Measurements from ENCODE around the gene CDC42EP4. TPM values are rescaled to one million over a fixed set of nuclear protein-coding genes. Genes with fewer than 3 reads are reported as not detected.

The CDC42EP4 gene
- total and polyA plus RNA-seq, 10 donors = 7.9 to 69.6 (median 43.3) TPM

GRCh38 chr17:73308017-73308823 lies 3.6 kb downstream of the CDC42EP4 start:
- WGBS, 5 donors = 48 to 70% (median 52%) methylated on average over 23 of the region's 23 CpGs
- TF ChIP-seq POLR2A (IDR thresholded peaks at IDR 0.05) = peak in 1 of 3 donors; percentile 28
- TF ChIP-seq, protein P1, sequence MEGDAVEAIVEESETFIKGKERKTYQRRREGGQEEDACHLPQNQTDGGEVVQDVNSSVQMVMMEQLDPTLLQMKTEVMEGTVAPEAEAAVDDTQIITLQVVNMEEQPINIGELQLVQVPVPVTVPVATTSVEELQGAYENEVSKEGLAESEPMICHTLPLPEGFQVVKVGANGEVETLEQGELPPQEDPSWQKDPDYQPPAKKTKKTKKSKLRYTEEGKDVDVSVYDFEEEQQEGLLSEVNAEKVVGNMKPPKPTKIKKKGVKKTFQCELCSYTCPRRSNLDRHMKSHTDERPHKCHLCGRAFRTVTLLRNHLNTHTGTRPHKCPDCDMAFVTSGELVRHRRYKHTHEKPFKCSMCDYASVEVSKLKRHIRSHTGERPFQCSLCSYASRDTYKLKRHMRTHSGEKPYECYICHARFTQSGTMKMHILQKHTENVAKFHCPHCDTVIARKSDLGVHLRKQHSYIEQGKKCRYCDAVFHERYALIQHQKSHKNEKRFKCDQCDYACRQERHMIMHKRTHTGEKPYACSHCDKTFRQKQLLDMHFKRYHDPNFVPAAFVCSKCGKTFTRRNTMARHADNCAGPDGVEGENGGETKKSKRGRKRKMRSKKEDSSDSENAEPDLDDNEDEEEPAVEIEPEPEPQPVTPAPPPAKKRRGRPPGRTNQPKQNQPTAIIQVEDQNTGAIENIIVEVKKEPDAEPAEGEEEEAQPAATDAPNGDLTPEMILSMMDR (IDR thresholded peaks at IDR 0.05 in 8 of 11, conservative IDR thresholded peaks at IDR 0.05 in 3 of 11) = no peak
- peak in 2 of 3 donors; percentile 67 to 74 for TF ChIP-seq POLR2AphosphoS5 (IDR thresholded peaks at IDR 0.05)
- DNase-seq = no peak
- Histone ChIP-seq H3K27ac (peak overlapping the region; percentile 35 to 95 (median 86)), H3K36me3 (no peaks in the 10 kb centered on the region), H3K4me3 (peak overlapping the region in 7 of 8 donors; percentile 3 to 97 (median 87)), H3K9me3 (no peaks in the 10 kb centered on the region), H3K27me3 (replicated peaks in 1 of 7) (peaks cover 0 to 22% (median 0%) of the 10 kb centered on the region in 7 donors), H3K4me1 (peaks cover 21 to 90% (median 63%) of the 10 kb centered on the region in 6 donors)
- intact Hi-C loops (cut with DNase I; ENCODE audit: low total_unique reads) = no loop called here

DNA sequence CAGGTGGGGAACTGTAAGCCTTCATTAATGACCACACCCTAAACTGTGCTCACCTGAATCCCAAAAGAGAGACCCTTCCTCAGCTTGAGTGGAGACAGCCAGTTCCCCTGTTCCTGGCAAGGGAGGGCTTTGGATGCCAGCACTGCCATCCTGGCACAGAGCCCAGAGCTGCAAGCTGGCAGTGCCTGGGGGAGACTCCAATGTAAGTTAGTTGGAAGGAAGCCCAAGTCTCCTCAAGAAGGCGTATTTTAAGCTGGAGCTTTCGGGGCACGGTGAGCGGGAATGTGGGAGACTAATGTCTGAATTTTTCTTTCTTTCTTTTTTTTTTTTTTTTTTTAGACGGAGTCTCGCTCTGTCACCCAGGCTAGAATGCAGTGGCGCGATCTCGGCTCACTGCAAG lies 4.7 kb downstream of the CDC42EP4 start:
- peaks cover 0 to 22% (median 0%) of the 10 kb centered on the region in 7 donors for H3K27me3 ChIP-seq (replicated peaks in 1 of 7)
- H3K27ac ChIP-seq = peak overlapping the region in 7 of 8 donors; percentile 64 to 95 (median 91)
- intact Hi-C loops (cut with DNase I; ENCODE audit: low total_unique reads) = no loop called here
- peaks cover 21 to 88% (median 56%) of the 10 kb centered on the region in 6 donors for H3K4me1 ChIP-seq
- no peak overlapping the region for H3K4me3 ChIP-seq
- TF ChIP-seq POLR2A (IDR thresholded peaks at IDR 0.05) (no peak), POLR2AphosphoS5 (IDR thresholded peaks at IDR 0.05) (no peak)
- TF ChIP-seq, protein P1 (IDR thresholded peaks at IDR 0.05 in 8 of 11, conservative IDR thresholded peaks at IDR 0.05 in 3 of 11) = no peak
- H3K36me3 ChIP-seq = no peaks in the 10 kb centered on the region
- WGBS, 5 donors = 62 to 88% (median 81%) methylated on average over 4 to 9 of the region's 9 CpGs
- DNase-seq = no peak
- H3K9me3 ChIP-seq = no peaks in the 10 kb centered on the region

DNA sequence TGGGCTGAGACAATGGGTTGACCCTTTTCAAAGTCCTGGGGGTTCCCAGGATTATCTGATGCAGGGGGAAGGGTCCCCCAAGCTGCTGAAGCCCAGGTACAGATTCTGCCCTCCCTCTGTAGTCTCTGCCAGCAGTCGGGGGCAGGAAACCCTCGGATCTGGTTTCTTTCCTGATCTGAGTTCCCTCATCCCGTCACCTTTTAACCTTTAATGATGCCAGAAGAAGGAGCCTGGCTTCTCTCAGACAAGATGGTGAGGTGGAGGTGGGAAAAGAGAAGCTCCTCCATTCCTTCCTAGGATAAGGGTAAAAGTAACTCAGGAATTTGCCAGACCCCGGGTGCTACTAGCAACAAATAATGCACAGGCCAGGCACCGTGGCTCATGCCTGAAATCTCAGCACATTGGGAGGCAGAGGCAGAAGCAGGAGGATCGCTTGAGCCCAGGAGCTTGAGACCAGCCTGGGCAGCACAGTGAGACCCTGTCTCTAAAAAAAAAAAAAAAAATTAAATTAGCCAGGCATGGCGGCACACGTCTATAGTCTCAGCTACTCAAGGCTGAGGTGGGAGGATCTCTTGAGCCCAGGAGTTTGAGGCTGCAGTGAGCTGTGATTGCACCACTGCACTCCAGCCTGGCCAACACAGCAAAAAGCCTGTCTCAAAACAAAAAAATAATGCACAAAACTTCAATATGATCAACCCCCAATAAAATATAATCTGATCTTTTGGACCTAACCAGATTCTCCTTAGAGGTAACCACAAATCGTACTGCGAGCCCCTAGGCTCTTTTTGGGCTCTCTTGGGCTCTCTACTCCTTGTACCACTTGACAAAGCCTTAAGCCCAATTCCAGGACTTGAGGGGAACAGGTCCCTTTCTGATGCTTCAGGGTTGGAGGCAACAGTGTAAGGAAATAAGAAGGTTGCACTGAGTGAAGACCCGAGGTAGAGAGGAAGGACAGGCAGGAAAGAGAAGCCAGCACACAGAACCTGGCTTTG lies 5.7 kb downstream of the CDC42EP4 start:
- peak overlapping the region in 2 of 8 donors; percentile 28 to 56 for H3K4me3 ChIP-seq
- DNase-seq = no peak
- TF ChIP-seq POLR2AphosphoS5 (IDR thresholded peaks at IDR 0.05) (no peak), POLR2A (IDR thresholded peaks at IDR 0.05) (no peak)
- TF ChIP-seq, protein P1 (IDR thresholded peaks at IDR 0.05 in 8 of 11, conservative IDR thresholded peaks at IDR 0.05 in 3 of 11) = no peak
- H3K27me3 ChIP-seq (replicated peaks in 1 of 7) = peaks cover 0 to 22% (median 0%) of the 10 kb centered on the region in 7 donors
- H3K36me3 ChIP-seq = no peaks in the 10 kb centered on the region
- peak overlapping the region; percentile 32 to 95 (median 86) for H3K27ac ChIP-seq
- intact Hi-C loops (cut with DNase I; ENCODE audit: low total_unique reads) = no loop called here
- no peaks in the 10 kb centered on the region for H3K9me3 ChIP-seq
- H3K4me1 ChIP-seq = peaks cover 21 to 91% (median 56%) of the 10 kb centered on the region in 6 donors
- WGBS, 5 donors = 59 to 77% (median 64%) methylated on average over 11 of the region's 11 CpGs
